NCI-H2196 (cell line): ENCODE measurements around the gene RRAGD.

ENCODE experiments used
- DNase-seq: peaks from one replicate; lab custom pipeline; 2025; ENCODE audit not compliant: unreplicated experiment; lab: John Stamatoyannopoulos, UW

Gene RRAGD

GRCh38 chr6:89378628-89379027, 33.4 kb downstream of the RRAGD start:
- DNase-seq = no peak

DNA sequence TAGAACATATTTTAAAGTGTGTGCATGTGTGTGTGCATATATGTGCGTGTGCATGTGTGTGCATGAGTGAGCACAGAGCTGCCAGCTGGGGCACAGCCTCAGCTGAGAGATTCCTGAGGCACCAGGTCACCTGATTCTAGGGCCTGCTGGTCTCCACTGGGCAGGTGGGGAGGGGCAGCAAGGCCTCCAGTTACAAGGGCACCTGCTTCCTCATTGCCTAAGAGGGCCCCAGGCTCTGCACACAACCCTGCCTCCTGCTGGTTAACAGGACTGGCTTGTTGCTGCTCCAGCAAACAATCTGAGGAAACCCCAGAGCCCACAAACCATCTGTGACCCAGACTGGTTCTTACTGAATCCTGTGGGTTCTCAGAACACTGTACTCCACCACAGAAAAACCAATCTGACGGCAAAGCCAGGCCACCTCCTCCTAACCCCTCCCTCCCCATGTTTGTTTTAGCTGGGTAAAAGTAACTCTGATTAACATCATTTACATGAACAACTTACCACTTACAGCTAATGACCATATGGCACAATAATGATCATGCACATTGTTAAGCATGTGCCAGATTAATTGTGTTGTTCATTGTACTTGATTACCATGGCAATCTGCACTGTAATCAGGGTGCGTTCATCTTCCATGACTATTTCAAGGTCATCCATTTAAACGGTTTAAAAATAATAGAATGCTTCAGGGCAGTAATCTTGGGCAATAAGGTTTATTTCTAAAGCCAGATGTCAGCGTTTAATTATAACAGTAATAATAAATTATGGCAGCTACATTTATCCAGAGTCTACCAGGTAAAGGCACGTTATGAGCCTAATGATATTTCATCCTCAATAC, 36.4 kb downstream of the RRAGD start:
- DNase-seq = peak; percentile 86

GRCh38 chr6:89372506-89372901, 39.6 kb downstream of the RRAGD start:
- no peak for DNase-seq

- DNase-seq = peak; percentile 79
These were observed 40.1 kb downstream of the RRAGD start for GRCh38 chr6:89371849-89372505.

GRCh38 chr6:89368999-89369398, 43.1 kb downstream of the RRAGD start:
- no peak for DNase-seq

DNA sequence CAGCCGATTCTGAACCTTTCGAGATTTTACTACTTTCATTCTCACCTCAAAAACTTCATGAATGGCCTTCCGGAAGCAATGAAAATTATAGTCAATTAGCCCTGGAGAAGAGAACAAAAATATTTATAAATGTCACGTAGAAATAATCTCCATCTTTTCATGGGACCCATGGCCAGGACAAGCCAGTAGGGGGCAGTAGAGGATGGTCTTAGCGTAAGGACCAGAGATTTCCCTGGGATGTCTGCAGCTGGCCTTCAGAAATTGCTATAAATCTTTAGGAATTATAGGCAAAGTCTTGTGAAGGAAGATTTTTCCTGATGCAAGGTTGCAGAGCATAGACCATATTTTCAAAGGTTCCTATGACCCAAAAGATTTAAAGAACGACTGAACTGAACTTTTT, 44.0 kb downstream of the RRAGD start:
- DNase-seq = peak; percentile 61

DNA sequence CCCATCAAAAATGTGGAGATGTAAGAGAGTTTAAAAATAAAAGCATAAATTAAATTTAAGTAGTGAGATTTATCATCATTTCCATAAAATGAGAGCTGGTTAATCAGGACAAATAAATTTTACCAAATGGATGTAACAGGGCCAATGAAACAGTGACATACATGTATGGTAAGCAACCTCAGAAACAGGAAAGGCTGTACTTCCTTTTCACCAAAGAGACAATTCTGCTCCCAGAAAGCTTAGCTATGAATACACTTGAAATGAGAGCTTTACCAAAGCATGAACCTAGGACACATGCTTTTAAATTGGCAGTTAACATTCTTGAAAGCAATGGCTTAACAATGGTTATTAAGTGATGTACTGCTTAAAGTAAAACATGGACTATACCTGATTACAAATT, 47.5 kb downstream of the RRAGD start:
- DNase-seq = no peak

GRCh38 chr6:89361171-89361570, 50.9 kb downstream of the RRAGD start:
- DNase-seq = no peak

GRCh38 chr6:89360415-89360999, 51.6 kb downstream of the RRAGD start:
- DNase-seq = no peak

DNA sequence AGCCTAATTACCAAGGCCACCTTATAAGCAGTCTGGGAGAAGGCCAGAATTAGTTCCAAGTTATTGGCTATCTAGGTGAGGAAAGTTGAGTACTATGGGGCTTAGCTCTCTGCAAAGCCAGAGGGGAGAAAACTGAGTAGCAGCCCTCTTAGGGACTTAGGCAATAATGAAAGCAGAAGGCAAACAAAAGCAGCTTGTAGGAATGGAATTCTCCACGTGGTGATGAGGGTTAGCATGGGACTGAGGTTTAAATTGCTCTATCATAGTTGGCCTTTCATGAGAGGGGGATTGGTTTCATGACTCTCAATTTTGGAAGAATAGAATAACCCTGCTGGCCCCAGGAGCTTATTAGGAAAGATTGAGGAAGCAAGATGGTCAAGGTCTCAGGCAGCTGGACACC, 52.5 kb downstream of the RRAGD start:
- no peak for DNase-seq

GRCh38 chr6:89357390-89357789, 54.7 kb downstream of the RRAGD start:
- DNase-seq = no peak

GRCh38 chr6:89356642-89357170, 55.4 kb downstream of the RRAGD start:
- no peak for DNase-seq

DNA sequence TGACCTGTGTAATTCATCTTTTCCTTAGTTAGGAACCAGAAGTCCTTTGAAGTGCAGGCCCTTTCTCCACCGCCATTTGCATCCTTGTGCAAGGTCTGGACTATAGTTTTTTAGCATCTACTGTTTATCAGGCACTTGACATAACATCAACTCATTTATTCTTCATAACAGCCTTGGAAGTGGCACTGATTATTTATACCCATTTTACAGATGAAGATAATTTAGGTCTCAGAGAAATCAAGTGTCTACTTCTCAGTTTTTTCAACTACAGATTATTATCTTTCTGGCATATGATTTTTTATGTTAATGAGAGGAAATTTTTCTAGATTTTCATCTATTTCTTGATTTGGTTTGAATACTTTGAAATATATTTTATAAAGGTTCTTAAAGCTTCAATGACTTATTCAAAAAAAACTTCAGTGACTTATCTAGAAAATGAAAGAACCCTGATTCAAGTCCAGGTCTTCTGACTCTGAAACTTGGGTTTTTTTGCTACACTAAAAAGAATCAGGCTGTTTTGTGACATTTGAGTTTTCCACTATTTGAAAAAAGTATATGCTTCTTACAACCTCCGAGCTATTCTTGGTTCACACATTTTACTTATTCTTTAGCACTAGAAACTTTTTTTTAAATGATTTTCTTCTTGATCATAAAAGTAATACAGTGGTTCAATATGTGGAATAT, 56.4 kb downstream of the RRAGD start:
- no peak for DNase-seq

- DNase-seq = peak; percentile 32
These were observed 58.2 kb downstream of the RRAGD start for GRCh38 chr6:89353702-89354392.

DNA sequence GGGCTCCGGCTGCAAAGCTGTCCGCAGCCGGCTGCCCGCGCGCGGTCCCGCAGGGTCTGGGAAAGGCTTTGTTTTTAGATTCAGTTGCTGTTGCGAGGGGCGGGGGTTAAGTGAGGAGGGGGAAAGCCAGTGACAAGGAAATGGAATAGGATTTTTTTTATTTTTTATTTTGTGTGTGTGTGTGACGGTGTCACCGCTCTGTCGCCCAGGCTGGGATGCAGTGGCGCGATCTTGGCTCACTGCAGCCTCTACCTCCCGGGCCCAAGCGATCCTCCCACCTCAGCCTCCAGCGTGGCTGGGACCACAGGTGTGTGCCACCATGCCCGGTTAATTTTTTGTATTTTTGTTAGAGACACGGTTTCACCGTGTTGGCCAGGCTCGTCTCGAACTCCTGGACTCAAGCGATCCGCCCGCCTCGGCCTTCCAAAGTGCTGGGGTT, 58.9 kb downstream of the RRAGD start:
- no peak for DNase-seq

DNA sequence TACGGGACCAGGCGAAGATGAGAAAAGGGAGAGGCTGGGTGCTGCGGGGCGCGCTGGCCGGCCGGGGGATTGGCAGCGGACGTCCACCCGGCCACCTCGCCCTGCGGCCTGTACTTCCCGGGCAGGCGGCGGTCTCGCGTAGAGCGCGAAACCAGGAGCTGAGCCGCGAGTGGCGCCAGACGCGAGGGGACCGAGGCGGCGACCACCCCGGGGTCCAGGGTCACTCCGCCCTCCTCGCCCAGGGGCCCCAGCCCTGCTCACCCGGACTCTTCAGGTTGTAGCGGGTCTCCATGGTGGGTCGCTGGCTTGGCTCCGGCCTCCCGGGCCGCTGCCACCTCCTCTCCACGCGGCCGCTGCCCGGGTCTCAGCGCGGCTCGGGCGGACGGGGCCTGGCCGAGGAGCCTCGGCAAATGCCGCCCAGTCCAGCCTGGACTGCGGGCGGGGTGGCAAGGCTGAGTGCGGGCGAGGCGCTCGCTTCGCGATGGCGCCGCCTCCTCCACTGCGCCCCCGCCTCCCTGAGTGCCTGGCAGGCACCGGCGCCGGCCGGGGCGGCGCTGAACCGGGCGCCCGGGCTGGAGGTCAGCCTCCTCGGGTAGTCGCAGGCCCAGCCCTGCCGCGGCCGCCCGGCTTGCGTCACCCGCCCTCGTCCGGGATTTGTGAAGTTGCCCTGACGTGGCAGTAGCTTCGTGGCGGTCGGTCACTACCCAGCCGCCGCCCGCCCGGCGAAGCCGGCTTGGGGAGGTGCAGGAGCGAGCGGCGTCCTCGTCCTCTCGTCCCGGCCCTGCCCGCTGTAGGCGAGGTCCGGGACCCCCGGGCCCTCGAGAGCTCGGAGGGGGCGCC, 59.6 kb downstream of the RRAGD start, which contains the start of gene UBE2J1:
TSS of gene UBE2J1 (minus strand) at position 445 of the 840 bp plus-strand sequence. CDS start at position 292, 153 bp downstream.
- DNase-seq = peak; percentile 73

DNA sequence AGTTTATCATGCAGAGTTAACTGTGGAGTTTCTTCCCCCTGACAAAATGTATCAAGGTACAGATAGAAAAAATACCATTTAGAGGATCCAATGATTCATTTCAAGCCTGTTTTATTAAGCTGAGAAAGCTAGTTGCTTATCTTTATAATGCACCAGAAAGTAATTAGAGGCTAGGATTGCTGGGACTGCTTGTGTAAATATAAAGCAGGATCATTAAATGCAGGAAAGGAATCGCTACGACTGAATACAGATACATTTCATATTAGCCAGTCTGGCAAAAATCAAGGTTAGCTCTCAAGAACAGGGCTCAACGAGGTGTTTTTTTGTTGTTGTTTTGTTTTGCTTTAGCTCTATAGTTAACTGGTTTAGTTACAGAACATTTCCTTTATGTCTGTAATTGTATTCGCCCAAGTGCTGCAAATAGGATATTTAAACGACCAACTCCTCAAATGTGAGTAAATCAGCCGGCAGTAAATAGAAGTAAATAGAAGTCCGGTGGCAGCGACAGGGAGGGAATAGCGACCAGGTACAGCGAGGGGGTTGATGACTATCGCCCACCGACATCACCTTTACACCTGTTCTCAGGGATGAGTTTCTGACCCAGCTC, 60.3 kb downstream of the RRAGD start:
- DNase-seq = no peak

- DNase-seq = no peak
These were observed 61.6 kb downstream of the RRAGD start for GRCh38 chr6:89350281-89350966.

DNA sequence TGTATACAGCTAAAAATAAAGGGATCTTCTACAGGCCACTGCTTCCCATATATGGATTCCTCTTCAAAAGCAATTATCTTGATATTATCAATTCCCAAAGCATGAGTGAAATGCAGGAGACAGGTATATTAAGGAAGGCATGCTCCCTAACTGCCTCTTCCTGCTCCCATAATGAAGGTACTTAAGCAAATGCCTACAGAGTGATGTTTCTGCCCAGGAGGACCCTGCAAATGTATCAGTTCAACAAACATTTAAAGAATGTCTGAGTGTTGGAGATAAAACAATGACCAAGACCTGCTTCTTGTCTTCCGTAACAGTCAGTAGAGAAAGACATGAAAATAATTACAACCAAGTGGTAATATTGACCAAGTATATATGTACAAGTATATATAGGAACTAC, 63.7 kb downstream of the RRAGD start:
- no peak for DNase-seq
